Measurements from ENCODE around the gene SH2B3.

SH2B3 gene

DNA sequence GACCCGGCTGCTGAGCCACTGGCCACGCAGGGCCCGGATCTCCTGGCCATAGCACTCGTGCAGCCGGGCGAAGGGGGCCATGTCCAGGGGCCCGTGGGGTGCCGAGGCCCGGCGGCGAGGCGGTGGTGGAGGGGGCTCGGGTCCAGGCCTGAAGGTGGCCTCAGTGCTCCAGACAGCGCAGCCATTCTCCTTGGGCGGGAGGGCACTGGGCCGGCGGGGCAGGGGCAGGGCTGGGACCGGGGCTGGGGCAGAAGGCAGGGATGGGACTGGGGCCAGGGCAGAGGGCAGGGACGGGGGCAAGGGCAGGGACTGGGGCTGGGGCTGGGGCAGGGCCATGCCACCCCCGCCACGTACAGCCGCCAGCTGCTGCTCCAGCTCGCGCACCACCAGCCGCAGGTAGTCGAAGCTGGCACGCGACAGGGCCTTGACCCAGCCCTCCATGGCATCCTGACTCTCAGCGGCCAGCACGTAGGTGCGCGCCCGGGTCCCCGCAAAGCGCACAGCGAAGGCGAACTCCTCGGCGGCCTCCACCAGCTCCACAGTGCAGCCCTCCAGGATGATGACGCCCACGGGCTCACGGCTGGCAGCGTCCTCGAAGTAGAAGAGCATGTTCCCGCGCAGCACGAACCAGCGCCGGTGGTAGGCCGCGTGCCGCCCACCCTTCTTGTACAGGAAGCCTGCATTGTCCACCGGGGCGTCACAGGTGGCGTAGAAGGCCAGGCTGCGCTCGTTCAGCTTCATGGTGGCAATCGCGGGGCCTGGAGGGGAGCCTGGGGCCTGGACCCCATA is 42.8 kb upstream of the SH2B3 start:
- H3K27ac ChIP-seq = no peak overlapping the region
- TF ChIP-seq CTCF (conservative IDR thresholded peaks at IDR 0.05) (no peak), ZFX (IDR thresholded peaks at IDR 0.05) (no peak)

GRCh38 chr12:111363578-111363977 is 42.1 kb upstream of the SH2B3 start:
- no peak overlapping the region for H3K27ac ChIP-seq

GRCh38 chr12:111366075-111366474 is 39.6 kb upstream of the SH2B3 start:
- no peak overlapping the region for H3K27ac ChIP-seq
- TF ChIP-seq CTCF (conservative IDR thresholded peaks at IDR 0.05) = no peak
- no peak for TF ChIP-seq ZFX (IDR thresholded peaks at IDR 0.05)

More at GRCh38 chr12:111363578-111363977, 42.1 kb upstream of the SH2B3 start:
- TF ChIP-seq CTCF (conservative IDR thresholded peaks at IDR 0.05) (no peak), ZFX (IDR thresholded peaks at IDR 0.05) (no peak)

GRCh38 chr12:111366583-111366982 is 39.1 kb upstream of the SH2B3 start:
- no peak overlapping the region for H3K27ac ChIP-seq
- TF ChIP-seq ZFX (IDR thresholded peaks at IDR 0.05) (no peak), CTCF (conservative IDR thresholded peaks at IDR 0.05) (no peak)

- peak overlapping the region; percentile 75 for H3K27ac ChIP-seq
- TF ChIP-seq ZFX (IDR thresholded peaks at IDR 0.05) (no peak), CTCF (conservative IDR thresholded peaks at IDR 0.05) (no peak)
Observed at GRCh38 chr12:111367661-111368221, 38.0 kb upstream of the SH2B3 start.

DNA sequence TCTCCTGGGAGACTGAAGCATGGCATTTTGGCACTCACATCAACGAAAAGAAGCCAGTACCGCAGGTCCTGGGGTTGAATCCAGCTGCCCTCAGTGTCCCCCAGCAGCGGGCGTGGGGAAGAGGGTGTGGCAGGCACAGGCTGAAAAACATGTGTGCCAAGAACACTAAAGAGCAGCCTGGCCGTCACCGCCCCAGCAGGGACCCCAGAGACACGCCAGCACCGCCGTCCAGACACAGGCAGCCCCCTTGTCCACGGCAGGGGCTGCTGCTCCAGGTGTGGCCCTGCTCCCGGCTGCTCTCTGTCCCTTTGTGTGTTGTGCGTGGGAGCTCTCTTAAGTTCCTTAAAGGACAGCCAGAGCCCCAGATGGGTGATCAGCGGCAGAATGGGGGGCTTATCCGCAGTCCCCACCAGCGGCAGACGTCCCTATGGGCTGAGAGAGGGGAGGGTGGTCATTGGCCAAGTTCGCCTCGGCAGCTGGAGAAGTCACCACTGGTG is 37.4 kb upstream of the SH2B3 start:
- peak overlapping the region; percentile 75 for H3K27ac ChIP-seq
- TF ChIP-seq ZFX (IDR thresholded peaks at IDR 0.05) (no peak), CTCF (conservative IDR thresholded peaks at IDR 0.05) (no peak)

DNA sequence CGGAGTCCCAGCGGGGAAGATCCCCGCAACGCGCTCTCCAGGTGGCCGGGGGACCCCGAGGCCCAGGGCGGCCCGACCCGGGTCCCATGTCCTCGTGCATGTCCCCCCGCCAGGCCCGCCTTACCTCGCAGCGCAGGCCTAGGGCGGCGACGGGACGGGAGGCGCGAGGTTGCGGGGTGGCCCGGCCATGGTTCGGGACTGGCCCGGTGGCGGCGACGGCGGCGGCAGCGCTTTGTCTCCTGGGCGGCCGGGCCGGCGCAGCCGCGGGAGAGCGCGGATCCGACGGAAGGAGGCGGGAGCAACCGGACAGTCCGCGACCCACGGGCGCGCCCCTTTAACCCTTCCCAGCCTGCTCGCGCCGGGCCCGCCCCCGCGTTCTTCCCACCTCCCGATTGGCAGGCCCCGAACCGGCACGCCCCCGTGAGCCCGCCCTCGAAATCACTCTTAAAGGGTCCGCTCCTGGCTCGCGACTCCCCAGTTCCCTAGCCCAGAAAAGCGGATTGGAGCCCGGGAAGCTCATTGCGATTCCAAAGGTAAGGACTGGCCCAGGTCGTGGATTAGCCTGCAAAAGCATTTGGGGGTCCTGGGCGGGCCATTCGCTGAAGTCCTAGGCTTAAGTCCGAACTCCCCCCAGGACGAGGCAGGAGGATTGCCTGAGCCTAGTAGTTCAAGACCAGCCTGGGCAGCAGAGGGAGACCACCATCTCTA is 36.8 kb upstream of the SH2B3 start, which contains the start of gene PHETA1:
TSS of gene PHETA1 (minus strand) at position 308 of the 708 bp plus-strand sequence. CDS start 5,668 bp downstream, outside the sequence.
- H3K27ac ChIP-seq = peak within 1 kb of the TSS; percentile 75

More for the DNA sequence above, 36.8 kb upstream of the SH2B3 start, which contains the start of gene PHETA1:
- TF ChIP-seq ZFX (IDR thresholded peaks at IDR 0.05) (peak; percentile 66; the same call in 1 of the 2 replicates), CTCF (conservative IDR thresholded peaks at IDR 0.05) (no peak)
